ENCODE results near the gene TPRX2.

TPRX2 gene

GRCh38 chr19:47881757-47882156 is 22.7 kb downstream of the TPRX2 start:
- no peak for DNase-seq (ENCODE audit: extremely low read depth, insufficient read length)
- TF ChIP-seq CTCF (IDR thresholded peaks at IDR 0.05; ENCODE audit: insufficient read depth, low read length, poor library complexity, severe bottlenecking): no peak
- Histone ChIP-seq H3K27me3 (replicated peaks; ENCODE audit: control insufficient read depth, insufficient read depth, low read length) (no peaks in the 10 kb centered on the region), H3K4me3 (replicated peaks; ENCODE audit: low read depth, low read length) (no peak overlapping the region), H3K36me3 (ENCODE audit: control insufficient read depth, insufficient read depth, low read length) (no peaks in the 10 kb centered on the region)

GRCh38 chr19:47882890-47883289 is 23.9 kb downstream of the TPRX2 start:
- no peak overlapping the region for H3K4me3 ChIP-seq (replicated peaks; ENCODE audit: low read depth, low read length)
- no peak for TF ChIP-seq CTCF (IDR thresholded peaks at IDR 0.05; ENCODE audit: insufficient read depth, low read length, poor library complexity, severe bottlenecking)
- no peaks in the 10 kb centered on the region for H3K36me3 ChIP-seq (ENCODE audit: control insufficient read depth, insufficient read depth, low read length)
- no peak for DNase-seq (ENCODE audit: extremely low read depth, insufficient read length)
- no peaks in the 10 kb centered on the region for H3K27me3 ChIP-seq (replicated peaks; ENCODE audit: control insufficient read depth, insufficient read depth, low read length)

GRCh38 chr19:47885067-47885463 is 26.0 kb downstream of the TPRX2 start:
- no peak overlapping the region for H3K4me3 ChIP-seq (replicated peaks; ENCODE audit: low read depth, low read length)
- no peak for DNase-seq (ENCODE audit: extremely low read depth, insufficient read length)
- H3K36me3 ChIP-seq (ENCODE audit: control insufficient read depth, insufficient read depth, low read length): no peaks in the 10 kb centered on the region
- H3K27me3 ChIP-seq (replicated peaks; ENCODE audit: control insufficient read depth, insufficient read depth, low read length): no peaks in the 10 kb centered on the region
- no peak for TF ChIP-seq CTCF (IDR thresholded peaks at IDR 0.05; ENCODE audit: insufficient read depth, low read length, poor library complexity, severe bottlenecking)

GRCh38 chr19:47886010-47886559 is 27.1 kb downstream of the TPRX2 start, which contains the start of gene SULT2A1:
Gene SULT2A1 (minus strand): TSS chr19:47886315. CDS start chr19:47886257, 58 bp downstream.
- H3K4me3 ChIP-seq (replicated peaks; ENCODE audit: low read depth, low read length): no peak within 1 kb of the TSS

GRCh38 chr19:47890865-47891621 is 32.0 kb downstream of the TPRX2 start:
- H3K27me3 ChIP-seq (replicated peaks; ENCODE audit: control insufficient read depth, insufficient read depth, low read length): no peaks in the 10 kb centered on the region
- no peaks in the 10 kb centered on the region for H3K36me3 ChIP-seq (ENCODE audit: control insufficient read depth, insufficient read depth, low read length)
- DNase-seq (ENCODE audit: extremely low read depth, insufficient read length): no peak
- H3K4me3 ChIP-seq (replicated peaks; ENCODE audit: low read depth, low read length): no peak overlapping the region
- TF ChIP-seq CTCF (IDR thresholded peaks at IDR 0.05; ENCODE audit: insufficient read depth, low read length, poor library complexity, severe bottlenecking): no peak

More at GRCh38 chr19:47886010-47886559, 27.1 kb downstream of the TPRX2 start, which contains the start of gene SULT2A1:
- Histone ChIP-seq H3K27me3 (replicated peaks; ENCODE audit: control insufficient read depth, insufficient read depth, low read length) (no peaks in the 10 kb centered on the region), H3K36me3 (ENCODE audit: control insufficient read depth, insufficient read depth, low read length) (no peaks in the 10 kb centered on the region)
- no peak for TF ChIP-seq CTCF (IDR thresholded peaks at IDR 0.05; ENCODE audit: insufficient read depth, low read length, poor library complexity, severe bottlenecking)
- DNase-seq (ENCODE audit: extremely low read depth, insufficient read length): no peak

Measured in GM06990 (cell line).